NT2/D1 (cell line): Measurements from ENCODE around the gene CAMTA1.

Experiments
- SUZ12 ChIP-seq: IDR thresholded peaks from 2 replicates; pipeline ENCODE4 v1.6.1; 2011; ENCODE audit not compliant: insufficient read length, insufficient read depth; ENCODE audit errors: extremely low read depth
- YY1 ChIP-seq: IDR thresholded peaks from 2 replicates; pipeline ENCODE4 v1.6.1; 2011; ENCODE audit not compliant: insufficient read length, insufficient read depth
- ZNF274 ChIP-seq: IDR thresholded peaks from 2 replicates; pipeline ENCODE4 v1.6.1; 2011; ENCODE audit warnings: mild to moderate bottlenecking, low read depth, low read length

- no peak for TF ChIP-seq YY1
- TF ChIP-seq ZNF274: no peak
- TF ChIP-seq SUZ12: no peak
Measured at GRCh38 chr1:7101187-7101586, 315.9 kb downstream of the CAMTA1 start.
